OCI-LY3 (cell line): Measurements from ENCODE around the gene SHLD1.

Source experiments
- CTCF ChIP-seq: fragments of 200-600, 300-600 bp; sonication (generic); IDR thresholded peaks from 2 replicates; pipeline ENCODE4 v1.5.1; 2014; ENCODE audit warnings: antibody characterized with exemption, low read length, low read depth
- EZH2phosphoT487 ChIP-seq: fragments of 200-600 bp; shearing (Covaris generic); IDR thresholded peaks from 2 replicates; pipeline ENCODE4 v1.6.1; 2018; ENCODE audit warnings: antibody characterized with exemption, mixed run types, low read depth

DNA sequence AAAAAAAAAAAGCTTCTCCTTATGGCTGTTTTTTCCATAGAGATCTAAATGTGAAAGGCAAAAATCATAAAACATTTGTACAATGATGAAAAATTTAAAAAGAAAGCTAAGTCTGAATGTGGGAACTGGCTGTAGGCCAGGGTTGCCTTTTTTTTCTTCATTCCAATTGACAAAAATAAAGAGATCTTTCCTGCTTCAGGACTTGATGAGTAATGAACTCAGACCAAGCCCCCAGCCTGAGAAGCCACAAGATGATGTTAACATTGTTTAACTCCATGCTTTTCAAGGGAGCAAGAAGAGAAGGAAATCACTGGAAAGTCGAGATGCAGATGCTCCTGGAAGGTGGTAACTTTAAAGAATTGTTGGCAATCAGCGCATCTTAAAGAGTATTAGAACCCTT, 158.8 kb downstream of the SHLD1 start:
- TF ChIP-seq CTCF (no peak), EZH2phosphoT487 (no peak)
